Measurements from ENCODE around the gene SCGN. TPM values are rescaled to one million over a fixed set of nuclear protein-coding genes. Genes with fewer than 3 reads are reported as not detected.

SCGN gene
- total RNA-seq, 6 experiments from 2014 or later: 0.74 to 2.2 (median 0.99) TPM

- 50% methylated on average over 1 of the region's 1 CpG for WGBS (ENCODE audit: insufficient coverage, low coverage, low lambda C conversion rate, missing lambda C conversion rate)
- no peak overlapping the region for H3K4me3 ChIP-seq
- TF ChIP-seq, protein P1, sequence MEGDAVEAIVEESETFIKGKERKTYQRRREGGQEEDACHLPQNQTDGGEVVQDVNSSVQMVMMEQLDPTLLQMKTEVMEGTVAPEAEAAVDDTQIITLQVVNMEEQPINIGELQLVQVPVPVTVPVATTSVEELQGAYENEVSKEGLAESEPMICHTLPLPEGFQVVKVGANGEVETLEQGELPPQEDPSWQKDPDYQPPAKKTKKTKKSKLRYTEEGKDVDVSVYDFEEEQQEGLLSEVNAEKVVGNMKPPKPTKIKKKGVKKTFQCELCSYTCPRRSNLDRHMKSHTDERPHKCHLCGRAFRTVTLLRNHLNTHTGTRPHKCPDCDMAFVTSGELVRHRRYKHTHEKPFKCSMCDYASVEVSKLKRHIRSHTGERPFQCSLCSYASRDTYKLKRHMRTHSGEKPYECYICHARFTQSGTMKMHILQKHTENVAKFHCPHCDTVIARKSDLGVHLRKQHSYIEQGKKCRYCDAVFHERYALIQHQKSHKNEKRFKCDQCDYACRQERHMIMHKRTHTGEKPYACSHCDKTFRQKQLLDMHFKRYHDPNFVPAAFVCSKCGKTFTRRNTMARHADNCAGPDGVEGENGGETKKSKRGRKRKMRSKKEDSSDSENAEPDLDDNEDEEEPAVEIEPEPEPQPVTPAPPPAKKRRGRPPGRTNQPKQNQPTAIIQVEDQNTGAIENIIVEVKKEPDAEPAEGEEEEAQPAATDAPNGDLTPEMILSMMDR (IDR thresholded peaks at IDR 0.05): no peak
- no peak for TF ChIP-seq POLR2A (IDR thresholded peaks at IDR 0.05)
- no peaks in the 10 kb centered on the region for H3K4me1 ChIP-seq
- no peak overlapping the region for H3K27ac ChIP-seq
- DNase-seq (no peak), ATAC-seq (no peak)
- intact Hi-C loops (cut with DNase I): no loop called here
- H3K9me3 ChIP-seq: no peaks in the 10 kb centered on the region
- no peaks in the 10 kb centered on the region for H3K27me3 ChIP-seq
- no peaks in the 10 kb centered on the region for H3K36me3 ChIP-seq
These were observed 45.7 kb downstream of the SCGN start for GRCh38 chr6:25697537-25698340.

GRCh38 chr6:25698631-25699030 is 46.6 kb downstream of the SCGN start:
- Histone ChIP-seq H3K27me3 (no peaks in the 10 kb centered on the region), H3K4me1 (no peaks in the 10 kb centered on the region), H3K27ac (no peak overlapping the region), H3K9me3 (no peaks in the 10 kb centered on the region), H3K36me3 (no peaks in the 10 kb centered on the region), H3K4me3 (no peak overlapping the region)
- ATAC-seq (no peak), DNase-seq (no peak)
- TF ChIP-seq, protein P1 (IDR thresholded peaks at IDR 0.05): no peak
- TF ChIP-seq POLR2A (IDR thresholded peaks at IDR 0.05): no peak
- WGBS (ENCODE audit: insufficient coverage, low coverage, low lambda C conversion rate, missing lambda C conversion rate): 38% methylated on average over 3 of the region's 3 CpGs
- intact Hi-C loops (cut with DNase I): no loop called here

DNA sequence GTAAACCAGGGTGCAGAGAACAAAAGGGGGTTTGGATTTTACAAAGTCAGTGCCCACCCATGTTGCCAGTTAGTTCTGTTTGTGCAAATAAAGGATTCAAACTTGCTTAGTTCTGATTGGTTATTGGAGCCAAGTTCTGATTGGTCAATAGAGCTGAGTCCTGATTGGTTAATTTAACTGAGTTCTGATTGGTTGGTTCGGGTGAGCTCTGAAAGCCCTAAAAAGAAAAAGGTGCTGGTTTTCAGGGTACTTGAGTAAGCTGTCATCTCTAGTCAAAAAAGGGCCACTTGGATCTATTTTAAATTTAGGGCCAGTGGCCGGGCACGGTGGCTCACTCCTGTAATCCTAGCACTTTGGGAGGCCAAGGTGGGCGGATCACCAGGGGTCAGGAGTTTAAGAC is 47.6 kb downstream of the SCGN start:
- WGBS (ENCODE audit: insufficient coverage, low coverage, low lambda C conversion rate, missing lambda C conversion rate): 57% methylated on average over 1 of the region's 4 CpGs
- intact Hi-C loops (cut with DNase I): no loop called here
- DNase-seq: no peak
- Histone ChIP-seq H3K27me3 (no peaks in the 10 kb centered on the region), H3K4me3 (no peak overlapping the region), H3K27ac (no peak overlapping the region), H3K9me3 (no peaks in the 10 kb centered on the region), H3K4me1 (no peaks in the 10 kb centered on the region), H3K36me3 (no peaks in the 10 kb centered on the region)
- ATAC-seq: no peak
- TF ChIP-seq POLR2A (IDR thresholded peaks at IDR 0.05): no peak
- TF ChIP-seq, protein P1 (IDR thresholded peaks at IDR 0.05): no peak

DNA sequence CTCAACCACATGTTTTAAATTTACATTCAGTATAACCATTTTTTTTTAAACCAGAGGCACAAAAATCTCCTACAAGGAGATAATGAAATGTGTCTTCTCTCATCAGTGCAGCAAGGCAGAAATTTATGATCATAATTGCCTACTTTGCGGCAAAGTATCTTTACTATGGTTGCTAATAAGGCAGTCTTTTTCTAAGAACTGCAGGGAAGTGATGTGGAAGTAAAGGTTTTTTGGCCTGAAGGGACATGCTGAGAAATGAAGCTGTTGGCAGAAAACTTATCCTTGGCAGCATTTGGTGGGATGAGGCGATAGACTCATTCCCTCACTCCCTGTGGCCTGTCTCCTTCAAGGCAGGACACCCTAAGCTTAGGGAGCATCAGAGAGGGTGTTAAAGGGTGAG is 48.7 kb downstream of the SCGN start:
- Histone ChIP-seq H3K36me3 (no peaks in the 10 kb centered on the region), H3K9me3 (no peaks in the 10 kb centered on the region), H3K4me1 (no peaks in the 10 kb centered on the region), H3K27me3 (no peaks in the 10 kb centered on the region), H3K27ac (no peak overlapping the region), H3K4me3 (no peak overlapping the region)
- ATAC-seq (no peak), DNase-seq (no peak)
- no peak for TF ChIP-seq POLR2A (IDR thresholded peaks at IDR 0.05)
- TF ChIP-seq, protein P1 (IDR thresholded peaks at IDR 0.05): no peak
- intact Hi-C loops (cut with DNase I): no loop called here
- WGBS (ENCODE audit: insufficient coverage, low coverage, low lambda C conversion rate, missing lambda C conversion rate): 96% methylated on average over 2 of the region's 2 CpGs

Measured in right lobe of liver (tissue), 6 donors.